Astrocyte (in vitro differentiated cells and primary cell): Measurements from ENCODE around the gene DAGLA.

Experiments
- CTCF ChIP-seq: IDR thresholded peaks from 2 replicates; pipeline ENCODE4 v1.5.1; 2011; ENCODE audit warnings: low read depth, mild to moderate bottlenecking, inconsistent platforms, low read length, moderate library complexity; ENCODE audit not compliant: insufficient read depth
- EZH2 ChIP-seq: IDR thresholded peaks from 2 replicates; pipeline ENCODE4 v1.6.1; 2012; ENCODE audit warnings: mild to moderate bottlenecking, low read length, inconsistent platforms; ENCODE audit not compliant: insufficient read depth

GRCh38 chr11:61711037-61711436 is 30.8 kb downstream of the DAGLA start:
- TF ChIP-seq CTCF (no peak), EZH2 (no peak)
